Cardiac fibroblast (primary cell): ENCODE measurements around the gene ZFHX2.

ENCODE experiments used
- DNase-seq, 2 donors: peaks; one replicate each; pipeline versions ENCODE4 v3.0.0 to v3.0.0-alpha.2; 2010; ENCODE audit warnings: low read depth in 2 of 2
- H3K4me3 ChIP-seq, 2 donors: replicated peaks in 1 of 2; 1 replicate in 1 of 2; 2 replicates in 1 of 2; pipeline ENCODE4 v1.5.1; 2011; ENCODE audit warnings: low read depth in 2 of 2, low read length in 2 of 2, mild to moderate bottlenecking in 2 of 2, moderate library complexity in 1 of 2
- TF ChIP-seq, protein P1 (sequence below): IDR thresholded peaks from one replicate; pipeline ENCODE4 v1.5.1; 2011; ENCODE audit warnings: low read depth, mild to moderate bottlenecking, low read length, inconsistent platforms

ZFHX2 gene

DNA sequence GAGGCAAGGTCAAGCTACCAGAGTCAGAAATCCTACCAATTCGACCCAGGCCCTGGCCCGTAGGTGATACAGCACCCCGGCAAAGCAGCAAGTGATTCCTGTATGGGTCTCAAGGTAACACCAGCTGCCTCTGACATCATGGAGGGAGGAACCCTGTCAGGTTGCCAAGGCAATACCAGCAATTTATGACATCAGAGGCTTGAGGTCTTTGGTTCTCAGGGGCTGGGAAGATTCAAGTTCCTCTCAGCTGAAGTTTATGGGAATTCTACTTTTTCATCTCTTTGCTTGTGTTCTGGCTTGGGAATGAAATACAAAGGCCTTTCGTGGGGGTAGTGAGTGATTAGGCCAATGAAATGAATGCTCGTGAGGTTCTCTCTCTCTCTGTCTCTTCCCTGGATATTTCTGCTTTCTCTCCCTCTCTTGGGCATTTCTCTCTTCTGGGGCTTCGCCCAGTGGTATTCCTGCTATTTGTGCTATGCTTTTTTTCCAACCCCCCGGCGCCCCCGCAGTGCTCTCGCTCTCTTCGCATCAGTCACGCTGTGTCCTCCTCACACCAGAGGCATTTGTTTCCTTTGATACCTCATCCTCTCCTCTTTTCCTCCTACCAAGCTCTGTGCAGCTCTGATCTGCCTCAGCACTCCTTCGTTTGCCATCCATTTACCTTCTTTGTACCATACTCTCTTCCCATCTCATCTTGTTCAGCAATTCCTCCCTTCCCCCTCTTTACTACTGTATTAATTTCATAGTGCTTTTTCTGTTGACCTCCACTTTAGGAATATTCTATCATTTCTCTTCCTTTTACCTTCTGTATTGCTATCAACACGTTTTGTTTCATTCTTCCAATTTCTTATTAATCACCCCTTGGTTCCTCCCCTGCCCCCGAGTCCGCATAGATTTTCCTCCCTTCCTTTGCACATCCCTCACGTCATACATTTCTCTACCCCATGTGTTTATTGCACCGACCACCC is 2.9 kb downstream of the ZFHX2 start:
- TF ChIP-seq, protein P1, sequence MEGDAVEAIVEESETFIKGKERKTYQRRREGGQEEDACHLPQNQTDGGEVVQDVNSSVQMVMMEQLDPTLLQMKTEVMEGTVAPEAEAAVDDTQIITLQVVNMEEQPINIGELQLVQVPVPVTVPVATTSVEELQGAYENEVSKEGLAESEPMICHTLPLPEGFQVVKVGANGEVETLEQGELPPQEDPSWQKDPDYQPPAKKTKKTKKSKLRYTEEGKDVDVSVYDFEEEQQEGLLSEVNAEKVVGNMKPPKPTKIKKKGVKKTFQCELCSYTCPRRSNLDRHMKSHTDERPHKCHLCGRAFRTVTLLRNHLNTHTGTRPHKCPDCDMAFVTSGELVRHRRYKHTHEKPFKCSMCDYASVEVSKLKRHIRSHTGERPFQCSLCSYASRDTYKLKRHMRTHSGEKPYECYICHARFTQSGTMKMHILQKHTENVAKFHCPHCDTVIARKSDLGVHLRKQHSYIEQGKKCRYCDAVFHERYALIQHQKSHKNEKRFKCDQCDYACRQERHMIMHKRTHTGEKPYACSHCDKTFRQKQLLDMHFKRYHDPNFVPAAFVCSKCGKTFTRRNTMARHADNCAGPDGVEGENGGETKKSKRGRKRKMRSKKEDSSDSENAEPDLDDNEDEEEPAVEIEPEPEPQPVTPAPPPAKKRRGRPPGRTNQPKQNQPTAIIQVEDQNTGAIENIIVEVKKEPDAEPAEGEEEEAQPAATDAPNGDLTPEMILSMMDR = no peak
- H3K4me3 ChIP-seq = no peak overlapping the region
- DNase-seq = peak; percentile 27 to 38

DNA sequence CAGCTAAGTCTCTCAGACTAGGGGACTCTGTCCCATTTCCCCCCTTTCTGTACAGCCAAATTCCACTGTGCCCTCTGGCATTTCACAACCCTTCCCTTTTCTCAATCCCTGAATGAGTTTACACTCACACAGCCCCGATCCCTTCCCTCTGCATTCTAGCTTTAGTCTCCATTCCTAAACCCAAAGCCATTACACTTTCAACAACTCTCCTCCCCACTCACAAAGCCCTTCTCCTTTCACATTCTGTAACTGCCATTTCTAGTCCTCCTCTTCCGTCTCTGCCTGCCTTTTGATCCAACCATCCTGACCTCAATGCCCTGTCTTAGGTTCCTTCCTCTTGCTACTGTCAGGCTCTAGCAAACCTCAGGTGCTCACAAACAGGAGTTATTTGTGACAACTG is 3.6 kb downstream of the ZFHX2 start:
- no peak overlapping the region for H3K4me3 ChIP-seq
- TF ChIP-seq, protein P1 = no peak
- no peak for DNase-seq

DNA sequence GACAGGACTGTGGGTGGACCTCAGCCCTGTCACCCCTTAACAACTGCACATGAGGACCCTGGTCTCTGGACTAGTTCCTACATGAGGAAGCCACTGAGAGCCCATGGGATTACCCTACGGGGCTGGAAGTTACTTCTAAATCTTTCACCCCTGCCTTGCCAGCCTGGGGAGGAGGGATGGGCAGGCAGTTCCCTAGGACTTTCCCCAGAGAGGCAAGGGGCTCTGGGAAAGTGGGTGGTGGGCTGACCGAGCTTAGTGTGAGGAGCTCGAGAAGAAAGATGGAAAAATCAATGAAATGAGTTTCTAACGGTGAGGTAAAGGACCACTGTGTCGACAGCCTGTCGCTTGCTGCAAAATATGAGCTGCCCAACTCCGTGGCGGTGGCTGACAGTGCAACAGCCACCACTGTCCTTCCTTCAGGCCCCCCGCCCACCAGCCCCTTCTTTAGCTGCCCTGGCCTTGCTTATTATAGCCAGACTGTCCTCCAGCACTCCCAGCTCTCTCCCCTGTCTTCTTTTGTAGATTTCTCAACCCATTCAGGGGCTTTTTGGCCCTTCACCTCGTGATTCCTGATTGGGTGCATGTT is 5.0 kb downstream of the ZFHX2 start:
- no peak for DNase-seq
- TF ChIP-seq, protein P1 = no peak

DNA sequence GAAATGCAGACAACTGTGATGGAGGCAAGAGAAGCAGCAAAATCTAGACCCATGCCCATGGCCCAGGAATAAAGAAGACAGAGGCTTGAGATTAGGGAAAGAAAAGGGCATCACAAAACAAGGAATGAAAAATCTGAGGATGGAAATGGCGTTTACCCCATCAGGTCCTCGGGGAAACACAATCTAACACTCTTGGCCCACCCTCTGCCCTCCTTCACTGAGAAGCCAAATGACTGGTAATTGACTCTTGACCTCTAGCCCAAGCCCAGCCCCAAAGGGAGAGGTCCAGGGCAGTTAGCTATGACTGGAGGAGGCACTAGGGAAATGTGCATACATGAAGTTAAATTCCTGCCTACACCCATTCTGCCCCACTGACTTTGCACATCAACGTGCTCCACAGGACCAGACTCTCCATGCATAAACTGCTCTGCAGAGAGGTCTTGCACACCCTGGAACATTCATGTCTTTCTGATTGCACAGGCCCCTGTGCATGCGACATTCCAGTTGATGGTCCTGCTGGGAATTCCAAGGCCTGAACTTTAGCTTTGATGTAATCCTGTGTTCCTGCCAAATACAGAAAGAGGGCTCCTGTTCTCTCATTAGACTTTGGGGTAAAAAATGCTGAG is 5.7 kb downstream of the ZFHX2 start:
- TF ChIP-seq, protein P1 = no peak
- no peak for DNase-seq
- H3K4me3 ChIP-seq = no peak overlapping the region

More for the DNA sequence above, 5.0 kb downstream of the ZFHX2 start:
- no peak overlapping the region for H3K4me3 ChIP-seq

DNA sequence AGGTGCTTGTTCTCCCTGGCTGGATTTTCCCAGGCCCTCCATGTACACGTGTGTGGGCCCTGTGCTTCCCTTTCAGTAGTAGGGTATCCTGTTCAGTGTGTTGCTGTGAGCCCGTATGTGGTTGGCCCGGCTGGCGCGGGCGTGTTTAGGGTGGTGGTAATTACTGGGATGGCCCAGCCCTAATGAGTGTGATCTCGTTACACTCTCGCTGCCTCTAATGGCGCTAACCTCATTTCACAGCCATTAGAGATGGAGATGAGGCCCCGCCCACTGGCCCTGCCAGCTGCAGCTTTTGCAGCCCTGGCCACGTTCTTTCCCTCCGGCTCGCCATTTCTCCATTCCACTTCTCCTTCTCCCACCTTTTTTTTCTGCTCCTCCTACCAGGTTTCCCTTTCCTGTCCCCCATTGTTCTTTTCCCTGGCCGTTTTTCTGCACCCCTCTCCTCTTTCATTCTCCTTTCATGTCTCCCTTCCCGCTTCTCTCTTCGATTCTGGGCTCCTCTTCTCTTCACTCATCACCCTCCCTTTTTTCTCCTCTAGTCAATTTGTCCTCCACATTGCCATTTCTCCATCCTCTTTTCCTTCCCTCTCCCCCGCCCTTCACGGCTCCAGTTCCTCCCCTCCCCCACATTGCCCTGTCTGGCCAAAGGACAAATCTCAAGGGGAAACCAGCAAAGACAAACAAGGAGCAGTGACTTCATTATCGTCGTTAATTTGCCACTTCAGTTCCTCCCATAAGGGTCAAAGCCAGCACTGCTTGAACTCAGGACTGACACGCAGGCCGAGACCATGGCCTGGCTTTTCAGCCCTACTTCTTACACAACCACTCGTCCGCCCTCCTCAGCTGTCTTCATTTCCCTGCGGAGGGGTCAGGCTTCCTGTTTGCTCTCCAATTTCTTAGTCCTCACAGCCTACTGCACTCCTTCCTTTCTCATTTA is 6.8 kb downstream of the ZFHX2 start:
- TF ChIP-seq, protein P1 = no peak
- H3K4me3 ChIP-seq = no peak overlapping the region
- DNase-seq = no peak

DNA sequence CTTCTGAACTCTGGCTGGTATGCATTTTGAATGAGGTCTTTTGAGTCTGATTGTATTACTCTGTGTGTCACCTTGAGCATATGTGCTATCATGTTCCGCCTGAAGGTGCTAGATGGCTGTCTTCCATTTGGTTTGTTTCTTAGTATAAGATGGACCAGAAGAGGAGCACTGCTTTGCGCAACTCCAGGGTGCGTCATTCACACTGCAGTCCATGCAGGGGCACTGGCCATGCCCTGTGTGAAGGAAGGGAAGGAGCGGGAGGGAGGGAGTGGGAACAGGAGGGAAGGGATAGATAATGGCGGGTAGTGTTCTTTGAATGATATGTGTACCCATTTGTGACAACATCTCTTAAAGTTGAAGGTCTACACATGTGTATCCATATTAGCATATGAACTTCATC is 8.2 kb downstream of the ZFHX2 start:
- H3K4me3 ChIP-seq = no peak overlapping the region
- TF ChIP-seq, protein P1 = no peak
- no peak for DNase-seq
